DMS114 treated with DMSO at 0.1 percent for 48 hours (cell line): ENCODE results near the gene TARBP1.
A peak's percentile ranks its signal among the peaks of the same experiment; 100 is the strongest.
"Not testable (repeated sequence)": the region's sequence is repeated elsewhere in the genome, so short reads cannot be mapped to it uniquely, and the experiment has no call there.

ENCODE experiments used
- DNase-seq: peaks from one replicate; lab custom pipeline; 2025; ENCODE audit not compliant: unreplicated experiment; lab: John Stamatoyannopoulos, UW

The TARBP1 gene

GRCh38 chr1:234504969-234505768 is 26.2 kb upstream of the TARBP1 start:
- DNase-seq = no peak

GRCh38 chr1:234504251-234504650 is 25.3 kb upstream of the TARBP1 start:
- not testable (repeated sequence) for DNase-seq

- no peak for DNase-seq
Measured at GRCh38 chr1:234503193-234504050, 24.4 kb upstream of the TARBP1 start.

- DNase-seq = no peak
Measured at GRCh38 chr1:234502785-234503184, 23.8 kb upstream of the TARBP1 start.

- no peak for DNase-seq
Measured at GRCh38 chr1:234500269-234500668, 21.3 kb upstream of the TARBP1 start.

GRCh38 chr1:234499943-234500245 is 20.9 kb upstream of the TARBP1 start:
- DNase-seq = no peak

- DNase-seq = peak; percentile 73
Measured at GRCh38 chr1:234499119-234499942, 20.4 kb upstream of the TARBP1 start.

- no peak for DNase-seq
Measured at GRCh38 chr1:234498448-234499118, 19.6 kb upstream of the TARBP1 start.

- no peak for DNase-seq
Measured at GRCh38 chr1:234497589-234497988, 18.6 kb upstream of the TARBP1 start.

- no peak for DNase-seq
Measured at GRCh38 chr1:234495231-234495990, 16.4 kb upstream of the TARBP1 start.

- DNase-seq = no peak
Measured at GRCh38 chr1:234494049-234494448, 15.1 kb upstream of the TARBP1 start.

GRCh38 chr1:234490793-234491479 is 12.0 kb upstream of the TARBP1 start:
- no peak for DNase-seq

- DNase-seq = no peak
Measured at GRCh38 chr1:234489698-234490077, 10.7 kb upstream of the TARBP1 start.

GRCh38 chr1:234489007-234489697 is 10.2 kb upstream of the TARBP1 start:
- no peak for DNase-seq

- no peak for DNase-seq
Measured at GRCh38 chr1:234488054-234489006, 9.4 kb upstream of the TARBP1 start.

- no peak for DNase-seq
Measured at GRCh38 chr1:234486858-234487840, 8.2 kb upstream of the TARBP1 start.
